ENCODE results near the gene LPIN1. TPM values are rescaled to one million over a fixed set of nuclear protein-coding genes. Genes with fewer than 3 reads are reported as not detected.

Gene LPIN1
- total RNA-seq, 1 donor from 2014 or later, result 43.9 TPM

DNA sequence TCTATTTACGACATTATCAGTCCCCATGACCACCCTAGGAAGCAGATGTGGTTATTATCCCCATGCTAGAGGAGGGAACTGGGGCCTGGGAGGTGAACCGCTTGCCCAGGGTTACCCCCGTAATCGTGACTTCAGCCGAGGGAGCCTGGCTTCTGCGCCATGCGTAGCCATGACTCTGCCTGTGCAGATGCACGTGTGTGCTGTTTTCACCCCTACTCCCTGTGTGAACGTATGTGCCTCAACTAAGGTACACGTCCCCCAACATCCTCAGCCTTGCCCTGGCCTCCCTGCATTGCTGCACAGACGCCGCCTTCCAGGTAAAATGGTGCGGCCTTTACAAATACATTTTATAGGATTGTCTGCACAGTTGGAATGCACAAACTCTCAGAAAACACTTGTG lies 40.2 kb downstream of the LPIN1 start:
- Mint-ChIP-seq H3K4me3 (no peak overlapping the region), H3K36me3 (ENCODE audit: low read depth) (peaks cover 38% of the 10 kb centered on the region), H3K9me3 (peaks cover 3% of the 10 kb centered on the region), H3K27me3 (ENCODE audit: low read depth) (no peaks in the 10 kb centered on the region), H3K4me1 (no peaks in the 10 kb centered on the region), H3K27ac (ENCODE audit: unreplicated experiment) (no peak overlapping the region)
- no peak for DNase-seq (ENCODE audit: low read depth, low spot score)
- TF ChIP-seq, protein P1, sequence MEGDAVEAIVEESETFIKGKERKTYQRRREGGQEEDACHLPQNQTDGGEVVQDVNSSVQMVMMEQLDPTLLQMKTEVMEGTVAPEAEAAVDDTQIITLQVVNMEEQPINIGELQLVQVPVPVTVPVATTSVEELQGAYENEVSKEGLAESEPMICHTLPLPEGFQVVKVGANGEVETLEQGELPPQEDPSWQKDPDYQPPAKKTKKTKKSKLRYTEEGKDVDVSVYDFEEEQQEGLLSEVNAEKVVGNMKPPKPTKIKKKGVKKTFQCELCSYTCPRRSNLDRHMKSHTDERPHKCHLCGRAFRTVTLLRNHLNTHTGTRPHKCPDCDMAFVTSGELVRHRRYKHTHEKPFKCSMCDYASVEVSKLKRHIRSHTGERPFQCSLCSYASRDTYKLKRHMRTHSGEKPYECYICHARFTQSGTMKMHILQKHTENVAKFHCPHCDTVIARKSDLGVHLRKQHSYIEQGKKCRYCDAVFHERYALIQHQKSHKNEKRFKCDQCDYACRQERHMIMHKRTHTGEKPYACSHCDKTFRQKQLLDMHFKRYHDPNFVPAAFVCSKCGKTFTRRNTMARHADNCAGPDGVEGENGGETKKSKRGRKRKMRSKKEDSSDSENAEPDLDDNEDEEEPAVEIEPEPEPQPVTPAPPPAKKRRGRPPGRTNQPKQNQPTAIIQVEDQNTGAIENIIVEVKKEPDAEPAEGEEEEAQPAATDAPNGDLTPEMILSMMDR (conservative IDR thresholded peaks at IDR 0.05), result no peak

DNA sequence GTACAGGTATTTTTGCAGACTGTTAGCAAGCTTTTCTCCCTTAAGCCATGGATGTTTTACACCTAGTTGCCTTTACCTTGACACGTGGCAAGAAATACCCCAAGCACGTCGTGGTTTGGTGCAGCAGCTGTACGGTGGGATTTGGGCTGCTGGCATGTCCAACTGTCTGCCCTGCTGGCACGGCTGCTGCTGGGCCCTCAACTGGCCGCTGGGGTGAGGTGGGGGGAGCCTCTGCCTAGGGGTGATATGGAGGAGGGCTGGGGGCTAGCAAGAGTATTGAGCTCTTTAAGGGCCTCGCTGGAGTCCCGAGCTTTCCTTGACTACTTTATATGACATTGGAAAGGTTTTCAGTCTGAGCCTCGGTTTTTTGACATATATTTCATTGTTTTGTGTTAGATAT lies 41.6 kb downstream of the LPIN1 start:
- TF ChIP-seq, protein P1 (conservative IDR thresholded peaks at IDR 0.05), result no peak
- Mint-ChIP-seq H3K9me3 (peaks cover 3% of the 10 kb centered on the region), H3K27ac (ENCODE audit: unreplicated experiment) (no peak overlapping the region), H3K4me1 (no peaks in the 10 kb centered on the region), H3K27me3 (ENCODE audit: low read depth) (no peaks in the 10 kb centered on the region), H3K4me3 (no peak overlapping the region), H3K36me3 (ENCODE audit: low read depth) (peaks cover 46% of the 10 kb centered on the region)
- DNase-seq (ENCODE audit: low read depth, low spot score), result no peak

DNA sequence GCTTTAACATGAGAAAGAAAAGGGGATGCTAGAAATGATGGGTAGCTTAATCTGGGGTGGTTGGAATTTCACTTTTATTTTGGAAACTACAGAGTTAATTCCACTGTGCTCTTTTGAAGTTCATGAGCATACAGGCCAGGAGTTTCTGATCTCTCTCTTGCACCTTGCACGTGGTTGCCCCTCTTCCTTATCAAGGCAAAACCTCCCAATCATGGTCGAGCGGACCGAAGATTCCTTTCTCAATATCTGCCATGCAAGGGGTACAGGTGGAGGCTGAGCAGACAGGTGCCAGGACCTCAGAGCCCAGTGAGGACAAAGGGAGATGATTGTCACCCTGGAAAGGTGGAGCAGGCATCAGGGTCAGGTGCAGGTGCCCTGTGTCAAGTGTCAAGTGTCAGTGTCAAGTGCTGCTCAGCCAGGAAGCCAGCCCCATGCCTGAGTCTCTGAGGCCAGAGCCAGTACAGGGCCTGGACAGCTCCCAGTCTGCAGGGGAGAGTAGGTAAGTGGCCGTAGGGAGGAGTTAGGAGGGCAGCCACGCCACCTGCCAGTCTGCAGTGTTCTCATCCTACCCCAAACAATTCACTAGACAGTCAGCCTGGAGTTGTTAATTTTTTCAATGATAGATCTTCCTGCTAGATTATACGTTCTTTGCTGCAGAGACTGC lies 42.2 kb downstream of the LPIN1 start:
- DNase-seq (ENCODE audit: low read depth, low spot score), result no peak
- TF ChIP-seq, protein P1 (conservative IDR thresholded peaks at IDR 0.05), result no peak
- H3K27ac Mint-ChIP-seq (ENCODE audit: unreplicated experiment), result no peak overlapping the region
- peaks cover 52% of the 10 kb centered on the region for H3K36me3 Mint-ChIP-seq (ENCODE audit: low read depth)
- H3K4me3 Mint-ChIP-seq, result no peak overlapping the region
- H3K4me1 Mint-ChIP-seq, result no peaks in the 10 kb centered on the region
- H3K27me3 Mint-ChIP-seq (ENCODE audit: low read depth), result no peaks in the 10 kb centered on the region
- peaks cover 3% of the 10 kb centered on the region for H3K9me3 Mint-ChIP-seq

DNA sequence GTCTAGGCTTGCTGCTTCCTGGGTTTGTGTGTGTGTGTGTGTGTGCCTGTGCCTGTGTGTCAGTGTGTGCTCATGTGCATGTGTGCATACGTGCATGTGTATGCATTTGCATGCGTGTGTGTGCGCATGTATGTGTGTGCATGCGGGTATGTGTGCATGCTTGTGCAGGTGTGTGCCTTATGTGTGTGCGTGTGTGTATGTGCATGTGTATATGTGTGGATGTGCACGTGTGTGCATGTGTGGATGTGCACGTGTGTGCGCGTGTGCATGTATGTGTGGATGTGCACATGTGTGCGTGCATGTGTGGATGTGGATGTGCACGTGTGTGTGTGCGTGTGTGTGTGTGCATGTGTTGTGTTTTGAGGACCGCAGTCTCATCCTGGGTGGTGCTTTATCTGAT lies 42.8 kb downstream of the LPIN1 start:
- TF ChIP-seq, protein P1 (conservative IDR thresholded peaks at IDR 0.05), result no peak
- H3K9me3 Mint-ChIP-seq, result peaks cover 3% of the 10 kb centered on the region
- H3K4me3 Mint-ChIP-seq, result no peak overlapping the region
- no peaks in the 10 kb centered on the region for H3K4me1 Mint-ChIP-seq
- no peaks in the 10 kb centered on the region for H3K27me3 Mint-ChIP-seq (ENCODE audit: low read depth)
- no peak for DNase-seq (ENCODE audit: low read depth, low spot score)
- peaks cover 55% of the 10 kb centered on the region for H3K36me3 Mint-ChIP-seq (ENCODE audit: low read depth)
- peak overlapping the region; percentile 43 for H3K27ac Mint-ChIP-seq (ENCODE audit: unreplicated experiment)

DNA sequence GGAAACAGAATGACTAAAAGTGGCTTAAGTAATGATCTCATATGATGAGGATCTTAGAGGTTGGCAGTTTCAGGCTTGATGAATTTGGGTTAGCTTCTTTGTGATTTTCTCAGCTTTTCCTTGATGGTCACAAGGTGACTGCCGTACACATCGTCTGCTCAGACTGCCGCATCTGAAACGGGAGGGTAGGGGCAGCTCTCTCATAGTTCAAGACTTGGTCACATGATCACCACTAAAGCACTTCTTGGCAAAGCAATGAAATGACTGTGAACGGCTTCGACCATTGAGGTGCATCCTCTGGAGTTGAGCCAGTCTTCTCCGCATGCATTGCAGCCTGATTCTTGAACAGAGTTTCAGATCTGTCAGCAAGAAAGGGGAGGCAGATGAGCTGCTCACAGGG lies 43.8 kb downstream of the LPIN1 start:
- H3K4me3 Mint-ChIP-seq, result no peak overlapping the region
- DNase-seq (ENCODE audit: low read depth, low spot score), result no peak
- peaks cover 3% of the 10 kb centered on the region for H3K9me3 Mint-ChIP-seq
- no peak overlapping the region for H3K27ac Mint-ChIP-seq (ENCODE audit: unreplicated experiment)
- no peaks in the 10 kb centered on the region for H3K4me1 Mint-ChIP-seq
- H3K36me3 Mint-ChIP-seq (ENCODE audit: low read depth), result peaks cover 53% of the 10 kb centered on the region
- H3K27me3 Mint-ChIP-seq (ENCODE audit: low read depth), result no peaks in the 10 kb centered on the region
- TF ChIP-seq, protein P1 (conservative IDR thresholded peaks at IDR 0.05), result no peak
